Measurements from ENCODE around the gene TANC1. TPM values are rescaled to one million over a fixed set of nuclear protein-coding genes. Genes with fewer than 3 reads are reported as not detected.

TANC1 gene
- total and polyA plus RNA-seq, 2 of the 4 experiments (the other 2 are of a cell fraction) = 10.2 to 12.9 TPM

- in situ Hi-C loops (cut with MboI; ENCODE audit: low sequenced_read_pairs) = no loop called here
Measured at GRCh38 chr2:159218389-159218788, 249.9 kb downstream of the TANC1 start.

More at GRCh38 chr2:159218389-159218788, 249.9 kb downstream of the TANC1 start:
- Histone ChIP-seq H3K9ac (ENCODE audit: low read depth, low read length) (no peak overlapping the region), H3K56ac (ENCODE audit: extremely low read depth, insufficient read depth, low read length) (no peak overlapping the region), H3K27me3 (ENCODE audit: control insufficient read depth, insufficient read depth, low read length) (no peaks in the 10 kb centered on the region), H4K5ac (ENCODE audit: low read depth, low read length) (no peak overlapping the region), H3K4me1 (ENCODE audit: control insufficient read depth, insufficient read depth, low read length) (no peaks in the 10 kb centered on the region), H3K9me1 (ENCODE audit: insufficient read depth, low read length) (peaks cover 11% of the 10 kb centered on the region; the same call in 1 of the 2 replicates), H3K9me3 (ENCODE audit: control insufficient read depth, insufficient read depth, low read length) (no peaks in the 10 kb centered on the region), H3K23ac (ENCODE audit: low read depth, low read length) (no peak overlapping the region), H3K4me2 (ENCODE audit: low read depth, low read length) (no peak overlapping the region), H3K14ac (replicated peaks; ENCODE audit: low read depth, low read length) (no peak overlapping the region), H4K20me1 (ENCODE audit: insufficient read depth, low read length) (no peaks in the 10 kb centered on the region), H3K4ac (ENCODE audit: low read depth, low read length) (no peak overlapping the region), H4K91ac (ENCODE audit: insufficient read depth, low read depth, low read length) (no peak overlapping the region), H3K79me1 (ENCODE audit: low read depth in 1 of 2, low read length in 2 of 2) (peaks cover 0 to 2% of the 10 kb centered on the region in 2 experiments; a peak in 2 of 4 replicates), H2BK20ac (ENCODE audit: low read depth, low read length) (no peak overlapping the region), H4K8ac (ENCODE audit: low read depth in 2 of 2, low read length in 2 of 2) (no peak overlapping the region), H2AFZ (replicated peaks; ENCODE audit: low read length, poor library complexity) (no peak overlapping the region), H3K18ac (ENCODE audit: low read depth, low read length) (no peak overlapping the region), H3K27ac (ENCODE audit: insufficient read depth, low read length) (no peak overlapping the region), H3K4me3 (ENCODE audit: insufficient read depth, low read depth, low read length) (no peak overlapping the region), H2BK120ac (ENCODE audit: low read depth, low read length) (no peak overlapping the region), H2AK9ac (replicated peaks; ENCODE audit: low read depth, low read length, poor library complexity) (no peak overlapping the region), H2BK15ac (ENCODE audit: low read depth, low read length) (no peak overlapping the region), H2AK5ac (ENCODE audit: low read depth, low read length) (no peak overlapping the region), H3K36me3 (ENCODE audit: control insufficient read depth, insufficient read depth, low read length) (peaks cover 53% of the 10 kb centered on the region), H2BK5ac (ENCODE audit: low read depth, low read length, poor library complexity, severe bottlenecking) (no peak overlapping the region)
- ChIA-PET POLR2A (ENCODE audit: unreplicated experiment) (no interaction called here), CTCF (no interaction called here)
- ATAC-seq (ENCODE audit: low read depth) (no peak), DNase-seq (no peak)
- no CpG with 5 or more reads among the region's 6 CpGs for WGBS, 2 experiments (ENCODE audit: extremely low coverage in 2 of 2, insufficient read length in 1 of 2)
- dilution Hi-C loops (cut with HindIII; ENCODE audit: low sequenced_read_pairs, unreplicated experiment) = no loop called here
- intact Hi-C loops (cut with micrococcal nuclease) = no loop called here
- TF ChIP-seq MXI1 (IDR thresholded peaks at IDR 0.05; ENCODE audit: borderline replicate concordance, low read depth, low read length) = no peak
- no peak for TF ChIP-seq MAZ (IDR thresholded peaks at IDR 0.05; ENCODE audit: borderline replicate concordance, low read depth, low read length)
- no peak for TF ChIP-seq MAFK (IDR thresholded peaks at IDR 0.05; ENCODE audit: low read depth, low read length)
- TF ChIP-seq CEBPB (IDR thresholded peaks at IDR 0.05; ENCODE audit: low read depth, low read length) = no peak
- TF ChIP-seq POLR2A (IDR thresholded peaks at IDR 0.05; ENCODE audit: low read depth, low read length) = no peak
- no peak for TF ChIP-seq NFE2L2 (IDR thresholded peaks at IDR 0.05; ENCODE audit: low read depth, low read length)
- TF ChIP-seq, protein P1, sequence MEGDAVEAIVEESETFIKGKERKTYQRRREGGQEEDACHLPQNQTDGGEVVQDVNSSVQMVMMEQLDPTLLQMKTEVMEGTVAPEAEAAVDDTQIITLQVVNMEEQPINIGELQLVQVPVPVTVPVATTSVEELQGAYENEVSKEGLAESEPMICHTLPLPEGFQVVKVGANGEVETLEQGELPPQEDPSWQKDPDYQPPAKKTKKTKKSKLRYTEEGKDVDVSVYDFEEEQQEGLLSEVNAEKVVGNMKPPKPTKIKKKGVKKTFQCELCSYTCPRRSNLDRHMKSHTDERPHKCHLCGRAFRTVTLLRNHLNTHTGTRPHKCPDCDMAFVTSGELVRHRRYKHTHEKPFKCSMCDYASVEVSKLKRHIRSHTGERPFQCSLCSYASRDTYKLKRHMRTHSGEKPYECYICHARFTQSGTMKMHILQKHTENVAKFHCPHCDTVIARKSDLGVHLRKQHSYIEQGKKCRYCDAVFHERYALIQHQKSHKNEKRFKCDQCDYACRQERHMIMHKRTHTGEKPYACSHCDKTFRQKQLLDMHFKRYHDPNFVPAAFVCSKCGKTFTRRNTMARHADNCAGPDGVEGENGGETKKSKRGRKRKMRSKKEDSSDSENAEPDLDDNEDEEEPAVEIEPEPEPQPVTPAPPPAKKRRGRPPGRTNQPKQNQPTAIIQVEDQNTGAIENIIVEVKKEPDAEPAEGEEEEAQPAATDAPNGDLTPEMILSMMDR (conservative IDR thresholded peaks at IDR 0.05; ENCODE audit: low read depth, low read length) = no peak
- no peak for TF ChIP-seq FOS (IDR thresholded peaks at IDR 0.05; ENCODE audit: low read depth, low read length)
- TF ChIP-seq, protein P2, sequence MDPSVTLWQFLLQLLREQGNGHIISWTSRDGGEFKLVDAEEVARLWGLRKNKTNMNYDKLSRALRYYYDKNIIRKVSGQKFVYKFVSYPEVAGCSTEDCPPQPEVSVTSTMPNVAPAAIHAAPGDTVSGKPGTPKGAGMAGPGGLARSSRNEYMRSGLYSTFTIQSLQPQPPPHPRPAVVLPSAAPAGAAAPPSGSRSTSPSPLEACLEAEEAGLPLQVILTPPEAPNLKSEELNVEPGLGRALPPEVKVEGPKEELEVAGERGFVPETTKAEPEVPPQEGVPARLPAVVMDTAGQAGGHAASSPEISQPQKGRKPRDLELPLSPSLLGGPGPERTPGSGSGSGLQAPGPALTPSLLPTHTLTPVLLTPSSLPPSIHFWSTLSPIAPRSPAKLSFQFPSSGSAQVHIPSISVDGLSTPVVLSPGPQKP (IDR thresholded peaks at IDR 0.05; ENCODE audit: borderline replicate concordance, low read depth, low read length) = no peak
- TF ChIP-seq RAD21 (IDR thresholded peaks at IDR 0.05; ENCODE audit: low read length) = no peak
- no peak for TF ChIP-seq CHD1 (IDR thresholded peaks at IDR 0.05; ENCODE audit: low read depth, low read length)
- no peak for TF ChIP-seq SMC3 (IDR thresholded peaks at IDR 0.05; ENCODE audit: low read depth, low read length)
- no peak for TF ChIP-seq RCOR1 (IDR thresholded peaks at IDR 0.05; ENCODE audit: insufficient replicate concordance, low read length)
- no TSS peak for BruUV-seq (replicated peaks)

Measured in IMR-90 (cell line).